ENCODE measurements around the gene KIF4A. TPM values are rescaled to one million over a fixed set of nuclear protein-coding genes. Genes with fewer than 3 reads are reported as not detected.

Gene KIF4A
- total and polyA plus RNA-seq, 10 of the 15 experiments (the other 5 are each of a cell fraction or from before 2014, with no cell fraction given) = 10.8 to 28.8 (median 22.5) TPM

DNA sequence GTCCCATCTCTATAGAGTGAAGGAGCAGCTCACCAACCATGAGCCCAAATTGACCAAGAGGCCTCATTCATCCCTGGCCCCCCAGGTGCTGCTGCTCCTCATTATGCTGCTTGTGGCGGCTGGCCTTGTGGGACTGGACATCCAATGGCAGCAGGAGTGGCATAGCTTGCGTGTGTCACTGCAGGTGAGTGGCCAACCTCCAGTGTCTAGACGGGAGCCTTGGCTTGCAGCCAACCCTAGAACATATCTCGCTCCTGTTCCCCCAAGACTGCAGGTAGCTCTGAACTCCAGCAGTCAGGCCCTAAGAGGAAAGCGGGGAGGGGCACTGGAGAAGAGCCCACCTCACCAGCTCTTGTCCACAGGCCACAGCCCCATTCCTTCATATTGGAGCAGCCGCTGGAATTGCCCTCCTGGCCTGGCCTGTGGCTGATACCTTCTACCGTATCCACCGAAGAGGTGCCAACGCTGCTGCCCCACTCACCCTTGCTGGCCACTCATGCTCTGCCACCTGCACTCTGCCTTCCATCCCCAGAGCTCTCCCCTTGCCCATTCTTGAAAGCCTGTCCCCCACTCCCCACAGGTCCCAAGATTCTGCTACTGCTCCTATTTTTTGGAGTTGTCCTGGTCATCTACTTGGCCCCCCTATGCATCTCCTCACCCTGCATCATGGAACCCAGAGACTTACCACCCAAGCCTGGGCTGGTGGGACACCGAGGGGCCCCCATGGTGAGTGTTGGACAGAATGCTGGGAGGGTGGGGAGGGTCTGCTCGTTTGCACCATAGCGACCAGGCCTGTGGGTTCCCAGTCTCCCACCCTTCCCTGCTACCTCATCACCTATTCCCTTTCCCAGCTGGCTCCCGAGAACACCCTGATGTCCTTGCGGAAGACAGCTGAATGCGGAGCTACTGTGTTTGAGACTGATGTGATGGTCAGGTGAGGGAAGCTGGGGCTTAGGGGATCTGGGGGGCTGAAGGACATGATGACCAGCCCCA is 136.7 kb downstream of the KIF4A start (continued):
- TF ChIP-seq, protein P1, sequence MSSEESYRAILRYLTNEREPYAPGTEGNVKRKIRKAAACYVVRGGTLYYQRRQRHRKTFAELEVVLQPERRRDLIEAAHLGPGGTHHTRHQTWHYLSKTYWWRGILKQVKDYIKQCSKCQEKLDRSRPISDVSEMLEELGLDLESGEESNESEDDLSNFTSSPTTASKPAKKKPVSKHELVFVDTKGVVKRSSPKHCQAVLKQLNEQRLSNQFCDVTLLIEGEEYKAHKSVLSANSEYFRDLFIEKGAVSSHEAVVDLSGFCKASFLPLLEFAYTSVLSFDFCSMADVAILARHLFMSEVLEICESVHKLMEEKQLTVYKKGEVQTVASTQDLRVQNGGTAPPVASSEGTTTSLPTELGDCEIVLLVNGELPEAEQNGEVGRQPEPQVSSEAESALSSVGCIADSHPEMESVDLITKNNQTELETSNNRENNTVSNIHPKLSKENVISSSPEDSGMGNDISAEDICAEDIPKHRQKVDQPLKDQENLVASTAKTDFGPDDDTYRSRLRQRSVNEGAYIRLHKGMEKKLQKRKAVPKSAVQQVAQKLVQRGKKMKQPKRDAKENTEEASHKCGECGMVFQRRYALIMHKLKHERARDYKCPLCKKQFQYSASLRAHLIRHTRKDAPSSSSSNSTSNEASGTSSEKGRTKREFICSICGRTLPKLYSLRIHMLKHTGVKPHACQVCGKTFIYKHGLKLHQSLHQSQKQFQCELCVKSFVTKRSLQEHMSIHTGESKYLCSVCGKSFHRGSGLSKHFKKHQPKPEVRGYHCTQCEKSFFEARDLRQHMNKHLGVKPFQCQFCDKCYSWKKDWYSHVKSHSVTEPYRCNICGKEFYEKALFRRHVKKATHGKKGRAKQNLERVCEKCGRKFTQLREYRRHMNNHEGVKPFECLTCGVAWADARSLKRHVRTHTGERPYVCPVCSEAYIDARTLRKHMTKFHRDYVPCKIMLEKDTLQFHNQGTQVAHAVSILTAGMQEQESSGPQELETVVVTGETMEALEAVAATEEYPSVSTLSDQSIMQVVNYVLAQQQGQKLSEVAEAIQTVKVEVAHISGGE (CRISPR knock-in tag; IDR thresholded peaks at IDR 0.05) = no peak
- no peak for TF ChIP-seq POLR2A (IDR thresholded peaks at IDR 0.05; ENCODE audit: low read depth, low read length)
- no peak for TF ChIP-seq YY1 (IDR thresholded peaks at IDR 0.05; ENCODE audit: low read depth, low read length)

DNA sequence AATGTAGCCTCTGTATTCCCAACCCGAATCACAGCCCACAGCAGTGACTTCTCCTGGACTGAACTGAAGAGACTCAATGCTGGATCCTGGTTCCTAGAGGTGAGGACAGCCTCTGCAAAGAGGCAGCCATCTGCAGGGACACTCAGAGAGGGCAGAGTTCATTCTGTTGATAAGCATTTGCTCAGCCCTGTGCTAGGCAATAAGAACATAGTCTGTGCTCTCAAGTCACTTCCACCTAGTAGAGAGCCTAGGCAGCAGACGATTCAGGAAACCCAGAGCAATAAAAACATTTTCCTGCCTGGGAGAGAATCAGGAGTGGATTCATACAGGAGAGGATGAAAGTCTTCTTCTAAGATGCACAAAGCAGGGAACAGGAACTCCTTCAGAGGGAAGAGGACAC is 137.5 kb downstream of the KIF4A start:
- Histone ChIP-seq H3K4me1 (ENCODE audit: control insufficient read depth, insufficient read depth, low read length) (no peaks in the 10 kb centered on the region), H3K79me2 (ENCODE audit: control insufficient read depth, insufficient read depth, low read length) (no peaks in the 10 kb centered on the region), H2AFZ (ENCODE audit: control insufficient read depth, low read depth, low read length) (no peak overlapping the region), H3K36me3 (ENCODE audit: control insufficient read depth in 2 of 2, insufficient read depth in 2 of 2, low read length in 1 of 2) (no peaks in the 10 kb centered on the region; a peak in 1 of 4 replicates), H3K27ac (ENCODE audit: control insufficient read depth, insufficient read depth) (no peak overlapping the region), H3K9me3 (replicated peaks; ENCODE audit: control insufficient read depth, insufficient read depth, low read length) (no peaks in the 10 kb centered on the region), H3K4me3 (no peak overlapping the region), H3K27me3 (replicated peaks in 1 of 2; ENCODE audit: control insufficient read depth in 2 of 2, insufficient read depth in 2 of 2, low read length in 1 of 2) (no peaks in the 10 kb centered on the region), H4K20me1 (ENCODE audit: control insufficient read depth, insufficient read depth) (no peaks in the 10 kb centered on the region), H3K4me2 (ENCODE audit: control insufficient read depth, insufficient read depth) (no peak overlapping the region), H3K9ac (ENCODE audit: control insufficient read depth, insufficient read depth, low read length) (no peak overlapping the region)
- SMC1A ChIA-PET (ENCODE audit: uncharacterized antibody, unreplicated experiment) = no interaction called here
- in situ Hi-C loops (cut with MboI) (loop anchor here (25.0 kb wide), 1 partner anchor 390 kb away; the partner anchor contains the start of gene AWAT2), intact Hi-C loops (cut with micrococcal nuclease; ENCODE audit: unreplicated experiment) (no loop called here)
- ATAC-seq (no peak), FAIRE-seq (no peak), DNase-seq (ENCODE audit: low read depth, low spot score) (no peak)
- BruUV-seq (replicated peaks) = no TSS peak
- CTCF ChIA-PET = no interaction called here
- RAD21 ChIA-PET (ENCODE audit: unreplicated experiment) = no interaction called here
- WGBS (ENCODE audit: insufficient coverage, insufficient replicate concordance, low lambda C conversion rate, missing lambda C conversion rate) = 0% methylated on average over 2 of the region's 2 CpGs
- POLR2A ChIA-PET = no interaction called here
- no peak for TF ChIP-seq ZNF207 (IDR thresholded peaks at IDR 0.05; ENCODE audit: borderline replicate concordance)
- TF ChIP-seq, protein P2, sequence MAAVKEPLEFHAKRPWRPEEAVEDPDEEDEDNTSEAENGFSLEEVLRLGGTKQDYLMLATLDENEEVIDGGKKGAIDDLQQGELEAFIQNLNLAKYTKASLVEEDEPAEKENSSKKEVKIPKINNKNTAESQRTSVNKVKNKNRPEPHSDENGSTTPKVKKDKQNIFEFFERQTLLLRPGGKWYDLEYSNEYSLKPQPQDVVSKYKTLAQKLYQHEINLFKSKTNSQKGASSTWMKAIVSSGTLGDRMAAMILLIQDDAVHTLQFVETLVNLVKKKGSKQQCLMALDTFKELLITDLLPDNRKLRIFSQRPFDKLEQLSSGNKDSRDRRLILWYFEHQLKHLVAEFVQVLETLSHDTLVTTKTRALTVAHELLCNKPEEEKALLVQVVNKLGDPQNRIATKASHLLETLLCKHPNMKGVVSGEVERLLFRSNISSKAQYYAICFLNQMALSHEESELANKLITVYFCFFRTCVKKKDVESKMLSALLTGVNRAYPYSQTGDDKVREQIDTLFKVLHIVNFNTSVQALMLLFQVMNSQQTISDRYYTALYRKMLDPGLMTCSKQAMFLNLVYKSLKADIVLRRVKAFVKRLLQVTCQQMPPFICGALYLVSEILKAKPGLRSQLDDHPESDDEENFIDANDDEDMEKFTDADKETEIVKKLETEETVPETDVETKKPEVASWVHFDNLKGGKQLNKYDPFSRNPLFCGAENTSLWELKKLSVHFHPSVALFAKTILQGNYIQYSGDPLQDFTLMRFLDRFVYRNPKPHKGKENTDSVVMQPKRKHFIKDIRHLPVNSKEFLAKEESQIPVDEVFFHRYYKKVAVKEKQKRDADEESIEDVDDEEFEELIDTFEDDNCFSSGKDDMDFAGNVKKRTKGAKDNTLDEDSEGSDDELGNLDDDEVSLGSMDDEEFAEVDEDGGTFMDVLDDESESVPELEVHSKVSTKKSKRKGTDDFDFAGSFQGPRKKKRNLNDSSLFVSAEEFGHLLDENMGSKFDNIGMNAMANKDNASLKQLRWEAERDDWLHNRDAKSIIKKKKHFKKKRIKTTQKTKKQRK (IDR thresholded peaks at IDR 0.05; ENCODE audit: low read depth, low read length) = no peak
- TF ChIP-seq, protein P3, sequence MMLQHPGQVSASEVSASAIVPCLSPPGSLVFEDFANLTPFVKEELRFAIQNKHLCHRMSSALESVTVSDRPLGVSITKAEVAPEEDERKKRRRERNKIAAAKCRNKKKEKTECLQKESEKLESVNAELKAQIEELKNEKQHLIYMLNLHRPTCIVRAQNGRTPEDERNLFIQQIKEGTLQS (IDR thresholded peaks at IDR 0.05; ENCODE audit: borderline replicate concordance, extremely low read depth, low read depth, low read length) = no peak
- no peak for TF ChIP-seq BRCA1 (IDR thresholded peaks at IDR 0.05; ENCODE audit: low read depth, low read length)
- no peak for TF ChIP-seq BHLHE40 (IDR thresholded peaks at IDR 0.05; ENCODE audit: borderline replicate concordance in 1 of 2, low read depth in 2 of 2, low read length in 1 of 2)
- no peak for TF ChIP-seq BMI1 (IDR thresholded peaks at IDR 0.05; ENCODE audit: borderline replicate concordance)
- TF ChIP-seq, protein P4, sequence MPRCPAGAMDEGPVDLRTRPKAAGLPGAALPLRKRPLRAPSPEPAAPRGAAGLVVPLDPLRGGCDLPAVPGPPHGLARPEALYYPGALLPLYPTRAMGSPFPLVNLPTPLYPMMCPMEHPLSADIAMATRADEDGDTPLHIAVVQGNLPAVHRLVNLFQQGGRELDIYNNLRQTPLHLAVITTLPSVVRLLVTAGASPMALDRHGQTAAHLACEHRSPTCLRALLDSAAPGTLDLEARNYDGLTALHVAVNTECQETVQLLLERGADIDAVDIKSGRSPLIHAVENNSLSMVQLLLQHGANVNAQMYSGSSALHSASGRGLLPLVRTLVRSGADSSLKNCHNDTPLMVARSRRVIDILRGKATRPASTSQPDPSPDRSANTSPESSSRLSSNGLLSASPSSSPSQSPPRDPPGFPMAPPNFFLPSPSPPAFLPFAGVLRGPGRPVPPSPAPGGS (IDR thresholded peaks at IDR 0.05; ENCODE audit: borderline replicate concordance, insufficient read depth, low read depth, low read length, poor library complexity, severe bottlenecking) = no peak
- no peak for TF ChIP-seq SMARCA5 (IDR thresholded peaks at IDR 0.05)

Measured in GM12878 (cell line).